ENCODE data around the gene SLC48A1.

- TF ChIP-seq, protein P1, sequence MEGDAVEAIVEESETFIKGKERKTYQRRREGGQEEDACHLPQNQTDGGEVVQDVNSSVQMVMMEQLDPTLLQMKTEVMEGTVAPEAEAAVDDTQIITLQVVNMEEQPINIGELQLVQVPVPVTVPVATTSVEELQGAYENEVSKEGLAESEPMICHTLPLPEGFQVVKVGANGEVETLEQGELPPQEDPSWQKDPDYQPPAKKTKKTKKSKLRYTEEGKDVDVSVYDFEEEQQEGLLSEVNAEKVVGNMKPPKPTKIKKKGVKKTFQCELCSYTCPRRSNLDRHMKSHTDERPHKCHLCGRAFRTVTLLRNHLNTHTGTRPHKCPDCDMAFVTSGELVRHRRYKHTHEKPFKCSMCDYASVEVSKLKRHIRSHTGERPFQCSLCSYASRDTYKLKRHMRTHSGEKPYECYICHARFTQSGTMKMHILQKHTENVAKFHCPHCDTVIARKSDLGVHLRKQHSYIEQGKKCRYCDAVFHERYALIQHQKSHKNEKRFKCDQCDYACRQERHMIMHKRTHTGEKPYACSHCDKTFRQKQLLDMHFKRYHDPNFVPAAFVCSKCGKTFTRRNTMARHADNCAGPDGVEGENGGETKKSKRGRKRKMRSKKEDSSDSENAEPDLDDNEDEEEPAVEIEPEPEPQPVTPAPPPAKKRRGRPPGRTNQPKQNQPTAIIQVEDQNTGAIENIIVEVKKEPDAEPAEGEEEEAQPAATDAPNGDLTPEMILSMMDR (IDR thresholded peaks at IDR 0.05): no peak
- TF ChIP-seq POLR2A (IDR thresholded peaks at IDR 0.05): no peak
Measured at GRCh38 chr12:47793015-47793681, 20.1 kb downstream of the SLC48A1 start.

Measured in heart left ventricle (tissue), 13 donors.